ENCODE measurements around the gene PLCXD1.
"Not testable (repeated sequence)": the region's sequence is repeated elsewhere in the genome, so short reads cannot be mapped to it uniquely, and the experiment has no call there.

PLCXD1 gene

GRCh38 chrX:347351-348117 lies 66.4 kb downstream of the PLCXD1 start:
- no peak overlapping the region for H3K27ac ChIP-seq
- DNase-seq (ENCODE audit: low read depth, low spot score), result no peak

GRCh38 chrX:348461-349117 lies 67.4 kb downstream of the PLCXD1 start:
- DNase-seq (ENCODE audit: low read depth, low spot score), result no peak
- no peak overlapping the region for H3K27ac ChIP-seq

- H3K27ac ChIP-seq, result no peak overlapping the region
- no peak for DNase-seq (ENCODE audit: low read depth, low spot score)
Observed at GRCh38 chrX:349196-349595, 68.0 kb downstream of the PLCXD1 start.

DNA sequence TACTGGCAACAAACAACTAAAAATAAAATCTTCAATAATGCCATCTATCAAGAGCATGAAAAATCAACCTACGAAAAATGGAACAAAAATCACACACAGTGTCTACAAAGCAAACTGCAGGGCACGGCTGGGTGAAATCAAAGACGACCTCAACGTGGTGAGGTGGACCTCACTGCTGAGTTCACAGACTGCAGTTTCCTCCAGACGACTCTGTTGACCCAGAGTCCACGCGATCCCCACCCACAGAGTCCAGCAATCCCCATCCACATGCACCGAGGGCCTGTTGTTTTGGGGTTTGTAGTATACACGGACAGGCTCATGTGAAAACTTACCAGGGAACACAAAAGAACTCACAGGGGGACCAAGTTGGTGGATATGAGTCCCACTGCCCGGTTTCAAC lies 68.5 kb downstream of the PLCXD1 start:
- no peak overlapping the region for H3K27ac ChIP-seq
- DNase-seq (ENCODE audit: low read depth, low spot score), result no peak

- DNase-seq (ENCODE audit: low read depth, low spot score), result no peak
- no peak overlapping the region for H3K27ac ChIP-seq
Observed at GRCh38 chrX:350148-350533, 69.0 kb downstream of the PLCXD1 start.

DNA sequence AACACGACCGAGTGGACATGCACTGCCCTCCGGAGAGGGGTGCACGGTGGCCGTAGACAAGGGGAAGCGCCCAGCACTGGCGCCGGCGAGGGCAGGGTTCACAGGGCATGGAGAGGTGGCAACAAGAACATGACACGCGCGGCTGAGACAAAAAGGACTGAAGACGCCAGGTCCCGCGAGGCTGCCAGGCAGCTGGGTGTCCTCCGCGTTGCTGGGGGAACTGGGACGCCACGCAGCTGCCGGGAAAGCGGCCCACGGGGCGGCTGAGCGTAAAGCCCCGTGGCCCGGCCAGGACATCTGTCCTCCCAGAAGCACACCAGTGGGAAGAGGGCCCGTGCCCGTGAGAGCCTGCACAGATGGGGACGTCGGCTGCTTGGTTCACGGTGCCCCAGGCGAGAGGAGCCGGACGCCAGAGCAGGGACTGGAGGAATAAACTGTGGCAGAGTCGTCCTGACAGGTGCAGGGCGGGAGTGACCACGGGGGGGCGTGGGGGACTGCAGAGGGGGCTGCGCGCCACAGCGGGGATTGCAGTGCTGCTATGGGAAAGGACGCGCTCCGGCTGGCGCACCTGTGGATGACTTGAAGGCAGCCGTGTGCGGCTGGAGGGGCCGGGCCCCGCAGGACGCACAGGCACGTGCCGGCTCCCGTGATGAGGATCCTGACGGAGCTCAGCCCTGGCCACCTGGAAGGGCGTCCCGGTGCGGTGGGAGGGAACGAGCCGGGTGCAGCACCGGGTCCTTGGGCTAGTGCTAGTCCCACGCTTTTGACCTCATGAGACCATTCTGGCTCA lies 69.5 kb downstream of the PLCXD1 start:
- H3K27ac ChIP-seq, result no peak overlapping the region
- no peak for DNase-seq (ENCODE audit: low read depth, low spot score)

- not testable (repeated sequence) for H3K27ac ChIP-seq; DNase-seq (ENCODE audit: low read depth, low spot score)
Observed at GRCh38 chrX:351324-351641, 70.1 kb downstream of the PLCXD1 start.

DNA sequence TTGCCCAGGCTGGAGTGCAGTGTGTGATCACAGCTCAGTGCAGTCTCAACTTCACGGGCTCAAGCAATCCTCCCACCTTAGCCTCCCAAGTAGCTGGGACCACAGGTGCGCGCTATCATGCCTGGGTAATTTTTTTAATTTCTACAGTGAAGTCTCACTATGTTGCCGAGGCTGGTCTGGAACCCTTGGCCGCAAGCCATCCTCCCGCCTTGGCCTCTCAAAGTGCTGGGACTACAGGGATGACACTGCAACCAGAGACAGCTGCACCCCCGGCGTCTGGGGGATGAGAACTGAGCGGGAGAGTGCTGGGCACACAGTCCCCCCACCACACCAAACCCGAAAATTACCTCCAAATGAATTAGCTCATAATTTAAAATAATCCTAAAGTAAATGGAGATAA lies 70.6 kb downstream of the PLCXD1 start:
- no peak overlapping the region for H3K27ac ChIP-seq
- no peak for DNase-seq (ENCODE audit: low read depth, low spot score)

DNA sequence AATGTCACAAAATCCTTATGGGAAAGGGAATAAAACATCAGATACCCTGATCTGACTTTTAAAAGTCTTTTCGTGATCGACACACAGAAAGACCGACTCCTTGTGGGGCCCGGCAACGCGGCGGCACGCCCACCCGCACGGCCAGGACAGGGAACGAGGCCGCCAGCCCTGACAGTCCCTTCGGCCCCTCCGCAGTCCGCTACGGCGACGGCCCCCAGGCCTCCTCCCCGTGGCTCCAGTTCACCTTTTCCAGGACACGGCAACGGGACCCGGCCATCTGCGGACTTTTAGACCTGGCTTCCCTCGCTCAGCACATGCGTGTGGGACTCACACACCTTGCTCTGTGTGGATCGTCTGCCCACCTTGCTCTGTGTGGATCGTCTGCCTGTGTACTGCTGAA lies 71.0 kb downstream of the PLCXD1 start:
- DNase-seq (ENCODE audit: low read depth, low spot score), result no peak
- no peak overlapping the region for H3K27ac ChIP-seq

GRCh38 chrX:352582-353314 lies 71.6 kb downstream of the PLCXD1 start:
- H3K27ac ChIP-seq, result no peak overlapping the region
- DNase-seq (ENCODE audit: low read depth, low spot score), result no peak
